HG02885 (cell line): ENCODE results near the gene SP1.
"Not testable (repeated sequence)": the region's sequence is repeated elsewhere in the genome, so short reads cannot be mapped to it uniquely, and the experiment has no call there.

Experiments
- ATAC-seq: cut with Tn5 transposase; IDR thresholded peaks from one replicate; pipeline ENCODE4 v1.9.1; 2021; ENCODE audit warnings: mild to moderate bottlenecking; ENCODE audit not compliant: unreplicated experiment, poor library complexity

The SP1 gene

DNA sequence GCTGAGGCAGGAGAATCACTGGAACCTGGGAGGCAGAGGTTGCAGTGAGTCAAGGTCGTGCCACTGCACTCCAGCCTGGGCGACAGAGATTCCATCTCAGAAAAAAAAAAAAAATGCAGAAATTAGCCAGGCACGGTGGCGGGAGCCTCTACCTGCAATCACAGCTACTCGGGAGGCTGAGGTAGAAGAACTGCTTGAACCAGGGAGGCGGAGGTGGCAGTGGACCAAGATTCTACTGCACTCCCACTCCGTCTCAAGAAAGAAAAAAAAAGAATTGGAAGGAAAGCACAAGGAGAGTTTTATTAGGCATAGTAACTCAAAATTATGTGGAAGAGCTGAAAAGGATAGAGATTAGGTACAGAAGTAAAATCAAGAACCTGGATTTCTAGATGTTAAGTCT lies 22.9 kb downstream of the SP1 start:
- ATAC-seq, result no peak

DNA sequence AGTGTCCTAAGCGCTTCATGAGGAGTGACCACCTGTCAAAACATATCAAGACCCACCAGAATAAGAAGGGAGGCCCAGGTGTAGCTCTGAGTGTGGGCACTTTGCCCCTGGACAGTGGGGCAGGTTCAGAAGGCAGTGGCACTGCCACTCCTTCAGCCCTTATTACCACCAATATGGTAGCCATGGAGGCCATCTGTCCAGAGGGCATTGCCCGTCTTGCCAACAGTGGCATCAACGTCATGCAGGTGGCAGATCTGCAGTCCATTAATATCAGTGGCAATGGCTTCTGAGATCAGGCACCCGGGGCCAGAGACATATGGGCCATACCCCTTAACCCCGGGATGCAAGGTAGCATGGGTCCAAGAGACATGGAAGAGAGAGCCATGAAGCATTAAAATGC lies 31.0 kb downstream of the SP1 start:
- no peak for ATAC-seq

DNA sequence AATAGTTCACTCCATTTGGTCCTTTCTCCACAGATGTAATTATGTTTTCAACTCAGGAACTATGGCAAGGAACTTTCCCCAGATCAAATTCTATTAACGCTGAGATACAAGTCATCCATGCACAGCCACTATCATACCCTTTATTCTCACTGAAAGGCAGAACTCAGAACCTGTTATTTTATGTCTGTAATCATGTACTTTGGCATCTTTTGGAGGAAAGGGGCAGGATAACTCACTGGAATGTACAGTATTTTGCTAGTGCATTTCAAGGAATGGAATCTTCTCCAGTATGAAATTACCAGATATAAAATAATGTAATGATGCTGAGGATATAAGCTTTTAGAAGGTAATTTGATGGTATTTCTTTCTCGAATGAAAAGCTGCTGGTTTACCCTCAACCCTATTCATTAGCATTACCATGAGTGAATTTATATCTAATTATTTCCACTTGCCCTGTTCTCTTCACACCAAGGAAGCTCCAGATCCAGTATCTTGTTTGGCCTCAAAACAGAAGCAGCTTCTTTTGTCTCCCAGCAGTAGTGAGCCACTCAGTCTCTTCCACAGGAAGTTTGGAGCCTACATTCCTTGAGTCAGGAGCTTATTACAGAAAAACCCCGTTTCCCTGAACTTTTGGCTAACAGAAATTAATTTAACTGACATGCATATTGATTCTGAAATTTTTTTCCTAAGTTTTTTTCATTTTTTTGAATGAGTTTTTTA lies 33.7 kb downstream of the SP1 start:
- ATAC-seq, result no peak

DNA sequence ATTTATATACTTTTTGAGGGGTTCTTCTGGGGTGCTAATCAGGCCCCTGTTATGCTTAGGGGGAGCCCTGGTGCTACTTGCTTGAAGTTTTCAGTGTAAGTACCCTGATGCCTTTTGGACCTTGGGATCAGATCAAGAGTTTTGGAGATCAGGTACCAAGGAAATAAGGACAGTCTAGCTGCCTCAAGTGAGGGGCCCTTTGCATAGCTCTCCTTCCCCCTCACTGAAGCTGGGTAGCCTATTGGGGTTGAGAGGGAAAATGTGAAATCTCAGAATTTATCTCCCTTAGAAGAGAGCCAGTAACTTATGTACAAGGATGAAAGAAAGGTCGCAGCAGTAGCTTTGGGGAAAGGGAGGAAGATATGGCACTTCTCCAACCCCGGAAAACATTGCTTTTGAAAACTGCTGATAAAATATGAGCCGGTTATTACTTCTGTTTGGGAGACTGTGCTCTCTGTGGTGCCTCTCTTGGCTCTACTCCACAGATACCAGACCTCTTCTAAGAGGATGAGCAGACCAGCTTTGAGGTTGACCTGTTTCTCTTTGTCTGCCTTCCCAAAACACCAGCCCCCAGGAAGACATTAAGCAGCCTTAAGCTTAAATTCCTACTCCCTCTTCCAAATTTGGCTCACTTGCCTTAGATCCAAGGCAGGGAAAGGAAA lies 34.9 kb downstream of the SP1 start:
- ATAC-seq, result no peak

DNA sequence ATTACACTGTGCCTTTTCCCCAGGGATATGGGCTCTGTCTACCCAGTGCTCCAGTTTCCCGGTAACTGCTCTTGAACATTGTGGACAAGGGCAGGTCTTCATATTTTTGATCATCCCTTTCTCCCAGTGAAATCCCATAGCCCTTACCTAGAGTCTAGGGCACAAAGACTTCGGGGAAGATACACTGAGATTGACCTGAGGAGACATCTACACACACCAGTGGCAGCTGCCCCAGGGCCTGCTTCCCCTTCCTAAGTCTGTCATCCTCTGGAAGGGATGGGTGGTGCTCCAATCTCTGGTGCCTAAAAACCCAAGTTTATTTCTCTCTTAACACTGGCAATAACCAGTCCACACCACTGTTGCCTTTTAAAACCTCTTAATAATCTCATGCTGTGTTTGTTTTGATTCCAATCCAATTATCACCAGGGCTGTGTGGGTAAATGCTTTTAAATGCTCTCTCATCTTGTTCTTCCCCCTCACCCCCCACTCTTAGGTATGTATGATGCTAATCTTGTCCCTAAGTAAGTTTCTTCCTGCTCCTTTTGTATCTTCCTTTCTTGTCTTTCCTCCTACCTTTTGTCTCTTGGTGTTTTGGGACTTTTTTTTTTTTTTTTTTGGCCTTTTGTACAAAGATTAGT lies 35.9 kb downstream of the SP1 start:
- ATAC-seq, result not testable (repeated sequence)

DNA sequence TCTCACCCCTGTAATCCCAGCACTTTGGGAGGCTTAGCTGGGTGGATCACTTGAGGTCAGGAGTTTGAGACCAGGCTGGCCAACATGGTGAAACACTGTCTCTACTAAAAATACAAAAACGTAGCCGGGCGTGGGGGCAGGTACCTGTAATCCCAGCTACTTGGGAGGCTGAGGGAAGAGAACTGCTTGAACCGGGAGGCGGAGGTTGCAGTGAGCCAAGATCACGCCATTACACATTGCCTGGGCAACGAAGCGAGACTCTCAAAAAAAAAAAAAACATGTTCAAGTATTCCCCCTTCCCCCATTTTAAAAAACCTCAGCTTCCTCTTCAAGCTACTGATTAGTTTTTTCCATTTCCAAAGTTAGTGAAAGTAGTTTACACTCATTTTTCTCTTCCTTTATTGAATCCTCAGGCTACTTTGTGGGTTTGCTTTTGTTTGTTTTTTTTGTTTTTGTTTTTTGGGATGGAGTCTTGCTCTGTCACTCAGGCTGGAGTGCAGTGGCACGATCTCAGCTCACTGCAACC lies 37.4 kb downstream of the SP1 start:
- not testable (repeated sequence) for ATAC-seq

DNA sequence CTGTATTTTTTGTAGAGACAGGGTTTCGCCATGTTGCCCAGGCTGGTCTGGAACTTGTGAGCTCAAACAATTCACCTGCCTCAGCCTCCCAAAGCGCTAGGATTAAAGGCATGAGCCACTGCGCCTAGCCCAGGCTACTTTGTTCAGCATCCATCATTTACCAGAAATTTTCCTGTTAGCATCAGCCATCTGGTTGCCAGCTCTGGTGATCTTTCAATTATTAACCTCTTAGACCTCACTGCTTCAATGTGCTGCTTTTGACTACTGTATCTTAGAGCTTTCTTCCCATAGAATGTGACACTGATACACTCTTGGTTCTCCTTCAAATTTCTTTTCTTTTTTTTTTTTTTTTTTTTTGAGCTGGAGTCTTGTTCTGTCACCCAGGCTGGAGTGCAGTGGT lies 38.2 kb downstream of the SP1 start:
- ATAC-seq, result no peak

DNA sequence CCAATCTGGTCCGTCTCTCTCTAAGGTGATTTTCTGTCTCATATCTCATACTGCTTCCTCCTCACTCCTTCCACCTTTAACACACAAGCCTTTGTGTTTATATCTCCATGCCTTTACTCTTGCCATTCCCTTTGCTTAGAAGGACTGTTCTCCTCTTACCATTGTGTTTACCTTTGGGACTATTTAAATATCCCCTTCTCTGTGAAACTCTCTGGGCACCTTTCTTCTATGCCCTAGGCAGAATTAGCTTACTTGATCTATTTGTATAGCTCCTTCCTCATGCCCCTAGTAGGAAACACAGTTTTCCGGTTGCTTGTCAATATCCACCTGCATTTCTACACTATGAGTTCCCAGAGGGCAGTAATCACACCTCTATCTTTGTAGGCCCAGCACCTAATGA lies 39.8 kb downstream of the SP1 start:
- ATAC-seq, result no peak

DNA sequence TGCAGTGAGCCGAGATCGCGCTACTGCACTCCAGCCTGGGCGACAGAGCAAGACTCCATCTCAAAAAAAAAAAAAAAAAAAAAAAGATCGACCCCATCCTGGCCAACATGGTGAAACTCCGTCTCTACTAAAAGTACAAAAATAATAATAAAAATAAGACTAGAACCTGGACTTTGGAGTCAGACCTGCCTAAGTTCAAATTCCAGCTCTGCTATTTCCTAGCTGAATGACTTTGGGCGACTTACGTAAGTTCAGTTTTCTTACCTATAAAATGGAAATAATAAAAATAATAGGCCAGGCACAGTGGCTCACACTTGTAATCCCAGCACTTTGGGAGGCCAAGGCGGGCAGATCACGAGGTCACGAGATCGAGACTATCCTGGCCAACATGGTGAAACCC lies 42.3 kb downstream of the SP1 start:
- ATAC-seq, result not testable (repeated sequence)

DNA sequence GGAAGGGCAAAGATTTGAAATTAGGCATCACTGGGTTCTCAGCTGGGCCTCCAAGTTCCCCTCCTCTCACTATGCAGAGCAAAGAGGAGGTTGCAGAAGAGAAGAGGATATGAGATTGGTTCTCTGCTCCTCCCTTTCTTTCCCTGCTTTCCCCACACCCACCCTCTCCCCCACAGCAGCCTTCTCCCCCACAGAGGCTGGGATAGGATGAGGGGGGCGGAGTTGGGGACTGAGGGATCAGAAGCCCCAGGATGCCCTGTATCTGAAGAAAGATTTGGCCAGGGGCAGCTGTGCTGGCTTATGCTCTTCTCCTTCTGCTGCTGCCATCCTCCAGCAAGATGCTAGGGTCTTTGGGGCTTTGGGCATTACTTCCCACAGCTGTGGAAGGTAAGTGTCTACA lies 43.6 kb downstream of the SP1 start, which contains the start of gene AMHR2:
TSS of gene AMHR2 (plus strand) at position 259 of the 400 bp plus-strand sequence. CDS start at position 339, 80 bp downstream.
- no peak for ATAC-seq

DNA sequence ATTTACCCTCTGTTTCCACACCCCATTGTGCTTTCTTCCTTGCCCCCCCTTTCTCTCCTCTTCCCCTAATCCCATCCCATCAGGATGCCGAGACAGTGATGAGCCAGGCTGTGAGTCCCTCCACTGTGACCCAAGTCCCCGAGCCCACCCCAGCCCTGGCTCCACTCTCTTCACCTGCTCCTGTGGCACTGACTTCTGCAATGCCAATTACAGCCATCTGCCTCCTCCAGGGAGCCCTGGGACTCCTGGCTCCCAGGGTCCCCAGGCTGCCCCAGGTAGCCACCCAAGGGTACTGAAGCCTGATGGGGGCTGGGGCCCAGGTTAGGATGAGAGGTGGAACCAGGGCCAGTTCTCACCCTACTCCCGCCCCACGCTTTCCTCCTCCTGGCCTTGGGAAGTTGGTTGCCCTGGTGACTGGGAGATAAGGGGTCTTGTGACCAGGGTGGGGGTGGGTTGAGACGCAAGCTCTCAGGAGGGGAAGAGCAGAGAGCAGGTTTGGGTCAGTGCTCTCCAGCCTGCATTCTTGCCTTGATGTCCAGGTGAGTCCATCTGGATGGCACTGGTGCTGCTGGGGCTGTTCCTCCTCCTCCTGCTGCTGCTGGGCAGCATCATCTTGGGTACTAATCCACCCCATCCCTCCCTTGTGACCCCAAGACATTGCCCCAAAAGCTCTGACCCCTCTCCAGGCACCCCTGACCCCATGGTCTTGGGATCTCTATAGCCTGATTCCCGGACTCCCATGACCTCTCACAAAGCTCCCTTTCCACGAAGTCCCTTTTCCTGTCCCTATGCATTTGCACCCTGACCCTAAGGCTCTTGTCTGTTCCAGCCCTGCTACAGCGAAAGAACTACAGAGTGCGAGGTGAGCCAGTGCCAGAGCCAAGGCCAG lies 44.9 kb downstream of the SP1 start:
- ATAC-seq, result no peak

DNA sequence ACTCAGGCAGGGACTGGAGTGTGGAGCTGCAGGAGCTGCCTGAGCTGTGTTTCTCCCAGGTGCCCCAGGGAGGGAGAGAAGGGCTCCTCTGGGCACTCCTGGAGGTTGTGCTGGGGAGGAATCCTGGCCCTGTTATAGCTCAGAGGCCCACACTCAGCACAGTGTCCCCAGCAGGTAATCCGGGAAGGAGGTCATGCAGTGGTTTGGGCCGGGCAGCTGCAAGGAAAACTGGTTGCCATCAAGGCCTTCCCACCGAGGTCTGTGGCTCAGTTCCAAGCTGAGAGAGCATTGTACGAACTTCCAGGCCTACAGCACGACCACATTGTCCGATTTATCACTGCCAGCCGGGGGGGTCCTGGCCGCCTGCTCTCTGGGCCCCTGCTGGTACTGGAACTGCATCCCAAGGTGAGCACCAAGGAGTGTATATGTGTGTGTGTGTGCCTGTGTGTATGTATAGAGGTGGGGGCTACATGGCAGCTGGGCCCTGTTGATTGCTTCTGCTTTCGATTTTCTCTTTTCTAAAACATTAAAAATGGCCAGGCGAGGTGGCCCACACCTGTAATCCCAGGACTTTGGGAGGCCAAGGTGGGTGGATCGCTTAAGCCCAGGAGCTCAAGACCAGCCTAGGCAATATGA lies 45.7 kb downstream of the SP1 start:
- ATAC-seq, result no peak

DNA sequence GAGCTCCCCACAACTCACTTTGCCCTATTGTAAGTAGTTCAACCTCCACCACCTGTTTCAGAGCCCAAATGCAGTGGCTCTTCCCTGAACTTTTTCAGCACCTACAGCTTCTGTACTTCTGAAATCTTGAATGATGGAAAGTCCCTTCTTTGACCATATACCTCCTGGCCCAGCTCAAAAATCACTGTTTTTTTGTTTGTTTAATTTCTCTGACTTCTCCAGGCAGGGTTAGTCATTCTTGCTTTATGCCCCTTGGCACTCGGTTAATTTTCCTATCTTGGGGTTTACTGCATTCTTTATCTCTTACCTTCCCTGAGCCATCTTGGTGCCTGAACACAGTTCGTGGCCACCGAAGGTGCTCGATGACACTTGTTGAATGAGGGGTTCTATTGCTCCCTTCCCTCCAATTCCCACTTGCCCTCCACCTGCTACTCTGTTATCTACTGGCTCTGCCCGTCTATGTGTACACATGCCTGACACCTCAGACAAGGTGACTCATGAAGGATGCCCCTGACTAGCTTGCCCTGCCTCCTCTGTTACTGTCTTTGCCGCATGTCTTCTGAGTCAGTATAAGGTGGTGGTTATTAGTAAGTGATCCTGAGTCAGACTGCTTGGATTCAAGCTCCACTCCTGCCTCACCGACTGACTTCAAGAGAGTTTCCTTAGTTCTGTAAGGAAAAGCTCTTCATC lies 48.1 kb downstream of the SP1 start:
- no peak for ATAC-seq

DNA sequence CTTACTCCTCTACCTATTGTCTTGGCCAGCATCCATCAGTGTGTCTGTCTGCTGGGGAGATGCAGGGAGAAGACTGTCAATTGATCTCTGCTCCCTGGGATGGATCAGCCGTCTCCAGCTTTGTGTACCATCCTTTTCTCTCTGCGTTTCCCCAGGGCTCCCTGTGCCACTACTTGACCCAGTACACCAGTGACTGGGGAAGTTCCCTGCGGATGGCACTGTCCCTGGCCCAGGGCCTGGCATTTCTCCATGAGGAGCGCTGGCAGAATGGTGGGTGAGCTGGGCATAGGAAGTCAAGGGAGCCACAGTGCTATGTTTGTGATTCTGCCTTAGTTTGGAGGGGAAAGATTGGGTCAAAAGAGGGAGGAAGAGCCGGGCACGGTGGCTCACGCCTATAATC lies 48.8 kb downstream of the SP1 start:
- ATAC-seq, result no peak

DNA sequence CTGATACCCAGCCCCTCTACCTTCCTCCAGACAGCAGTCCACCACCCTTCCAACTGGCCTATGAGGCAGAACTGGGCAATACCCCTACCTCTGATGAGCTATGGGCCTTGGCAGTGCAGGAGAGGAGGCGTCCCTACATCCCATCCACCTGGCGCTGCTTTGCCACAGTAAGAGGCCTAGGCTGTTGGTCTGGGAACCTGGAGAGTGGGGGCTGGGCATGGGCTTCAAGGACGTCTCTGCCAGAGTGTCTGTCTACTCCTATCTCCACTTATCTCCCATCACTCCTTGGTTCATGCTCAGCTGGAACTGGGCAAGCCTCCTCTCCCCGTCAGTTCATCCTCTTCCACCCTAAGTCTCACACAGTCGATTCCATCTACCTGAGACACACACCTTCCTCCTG lies 50.1 kb downstream of the SP1 start:
- ATAC-seq, result no peak

DNA sequence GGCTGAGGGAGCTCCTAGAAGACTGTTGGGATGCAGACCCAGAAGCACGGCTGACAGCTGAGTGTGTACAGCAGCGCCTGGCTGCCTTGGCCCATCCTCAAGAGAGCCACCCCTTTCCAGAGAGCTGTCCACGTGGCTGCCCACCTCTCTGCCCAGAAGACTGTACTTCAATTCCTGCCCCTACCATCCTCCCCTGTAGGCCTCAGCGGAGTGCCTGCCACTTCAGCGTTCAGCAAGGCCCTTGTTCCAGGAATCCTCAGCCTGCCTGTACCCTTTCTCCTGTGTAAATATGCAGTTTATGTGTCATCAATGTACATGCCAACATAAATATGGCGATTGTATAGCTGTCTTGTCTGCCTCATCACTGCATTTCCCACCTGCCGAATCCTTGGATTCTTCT lies 51.2 kb downstream of the SP1 start:
- no peak for ATAC-seq

DNA sequence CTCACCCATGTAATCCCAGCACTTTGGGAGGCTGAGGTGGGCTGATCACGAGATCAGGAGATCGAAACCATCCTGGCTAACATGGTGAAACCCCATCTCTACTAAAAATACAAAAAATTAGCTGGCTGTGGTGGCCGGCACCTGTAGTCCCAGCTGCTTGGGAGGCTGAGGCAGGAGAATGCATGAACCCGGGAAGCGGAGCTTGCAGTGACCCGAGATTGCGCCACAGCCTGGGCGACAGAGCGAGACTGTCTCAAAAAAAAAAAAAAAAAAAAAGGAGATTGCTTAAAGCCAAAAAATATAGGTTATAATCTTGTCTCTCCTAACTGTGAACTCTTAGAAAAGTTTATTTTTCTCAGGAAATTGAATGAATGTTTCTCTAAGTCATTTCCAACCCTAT lies 55.4 kb downstream of the SP1 start:
- not testable (repeated sequence) for ATAC-seq

DNA sequence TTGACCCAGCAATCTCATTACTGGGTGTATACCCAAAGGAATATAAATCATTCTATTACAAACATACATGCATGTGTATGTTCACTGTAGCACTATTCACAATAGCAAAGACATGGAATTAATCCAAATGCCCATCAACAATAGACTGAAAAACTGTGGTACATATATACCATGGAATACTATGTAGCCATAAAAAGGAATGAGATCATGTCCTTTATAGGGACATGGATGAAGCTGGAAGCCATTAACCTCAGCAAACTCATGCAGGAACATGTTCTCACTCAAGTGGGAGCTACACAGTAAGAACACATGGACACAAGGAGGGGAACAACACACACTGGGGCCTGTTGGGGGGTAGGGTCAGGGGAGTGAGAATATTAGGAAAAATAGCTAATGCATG lies 59.6 kb downstream of the SP1 start:
- ATAC-seq, result not testable (repeated sequence)
